ENCODE measurements around the gene EPHA4. TPM values are rescaled to one million over a fixed set of nuclear protein-coding genes. Genes with fewer than 3 reads are reported as not detected.

Gene EPHA4
- polyA plus RNA-seq, 2 donors: 4.5 to 6.0 TPM

DNA sequence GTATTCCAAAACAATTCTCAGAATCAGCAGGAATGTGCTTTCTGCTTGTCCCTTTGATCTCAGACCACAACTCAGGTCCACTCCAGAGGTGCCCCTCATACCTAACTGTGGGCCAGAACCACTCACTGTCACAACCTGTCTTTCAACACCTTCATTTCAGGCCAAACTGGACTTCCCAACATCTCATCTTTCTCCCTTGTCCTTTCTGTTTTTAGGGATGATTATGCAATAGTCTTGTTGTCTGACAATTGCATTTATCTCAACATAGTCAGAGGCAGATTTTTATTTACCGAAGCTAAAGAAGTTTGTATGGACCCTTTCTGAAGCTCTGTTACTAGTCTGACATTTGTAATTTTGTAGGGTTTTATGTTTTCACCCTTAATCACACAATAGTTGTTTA lies 95.9 kb downstream of the EPHA4 start:
- H3K9me3 ChIP-seq (ENCODE audit: control insufficient read depth in 2 of 2, insufficient read depth in 1 of 2, low read depth in 1 of 2, low read length in 1 of 2): no peaks in the 10 kb centered on the region

DNA sequence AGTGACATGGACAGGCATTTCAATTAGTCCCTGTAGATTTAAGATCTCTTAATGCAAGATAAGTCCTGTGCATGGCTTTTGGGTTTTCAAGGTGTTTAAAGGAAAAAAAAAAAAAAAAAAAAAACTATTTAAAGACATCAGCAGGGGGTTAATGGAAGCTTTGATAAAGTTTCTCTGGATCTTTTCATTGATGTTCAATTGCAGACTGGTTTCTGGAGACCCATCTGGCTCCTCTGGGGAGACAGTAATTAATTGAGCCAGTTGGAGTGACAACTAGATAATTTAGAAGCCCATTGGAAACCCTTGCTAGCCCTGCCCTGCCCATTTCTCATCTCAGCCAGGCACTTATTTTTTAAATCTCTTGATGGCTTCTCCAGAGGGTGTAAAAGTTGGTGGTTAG lies 98.7 kb downstream of the EPHA4 start:
- H3K27me3 ChIP-seq (ENCODE audit: control insufficient read depth in 1 of 2, insufficient read depth in 2 of 2, low read length in 2 of 2): no peaks in the 10 kb centered on the region
- H3K4me3 ChIP-seq (ENCODE audit: low read depth in 1 of 2, low read length in 2 of 2): no peak overlapping the region
- H3K27ac ChIP-seq (ENCODE audit: low read depth in 2 of 2, low read length in 1 of 2): no peak overlapping the region
- no peaks in the 10 kb centered on the region for H3K36me3 ChIP-seq (ENCODE audit: control insufficient read depth in 2 of 2, insufficient read depth in 2 of 2, low read length in 1 of 2)
- no peaks in the 10 kb centered on the region for H3K9me3 ChIP-seq (ENCODE audit: control insufficient read depth in 2 of 2, insufficient read depth in 1 of 2, low read depth in 1 of 2, low read length in 1 of 2)
- H3K4me1 ChIP-seq (ENCODE audit: control insufficient read depth in 2 of 2, insufficient read depth in 2 of 2, low read length in 1 of 2): peaks cover 0 to under 1% of the 10 kb centered on the region in 2 donors

More for the DNA sequence above, 95.9 kb downstream of the EPHA4 start:
- Histone ChIP-seq H3K27ac (ENCODE audit: low read depth in 2 of 2, low read length in 1 of 2) (no peak overlapping the region), H3K36me3 (ENCODE audit: control insufficient read depth in 2 of 2, insufficient read depth in 2 of 2, low read length in 1 of 2) (no peaks in the 10 kb centered on the region), H3K4me1 (ENCODE audit: control insufficient read depth in 2 of 2, insufficient read depth in 2 of 2, low read length in 1 of 2) (peaks cover 0 to 4% of the 10 kb centered on the region in 2 donors), H3K4me3 (ENCODE audit: low read depth in 1 of 2, low read length in 2 of 2) (no peak overlapping the region), H3K27me3 (ENCODE audit: control insufficient read depth in 1 of 2, insufficient read depth in 2 of 2, low read length in 2 of 2) (no peaks in the 10 kb centered on the region)
- 90 to 96% methylated on average over 1 of the region's 1 CpG for WGBS, 2 donors

DNA sequence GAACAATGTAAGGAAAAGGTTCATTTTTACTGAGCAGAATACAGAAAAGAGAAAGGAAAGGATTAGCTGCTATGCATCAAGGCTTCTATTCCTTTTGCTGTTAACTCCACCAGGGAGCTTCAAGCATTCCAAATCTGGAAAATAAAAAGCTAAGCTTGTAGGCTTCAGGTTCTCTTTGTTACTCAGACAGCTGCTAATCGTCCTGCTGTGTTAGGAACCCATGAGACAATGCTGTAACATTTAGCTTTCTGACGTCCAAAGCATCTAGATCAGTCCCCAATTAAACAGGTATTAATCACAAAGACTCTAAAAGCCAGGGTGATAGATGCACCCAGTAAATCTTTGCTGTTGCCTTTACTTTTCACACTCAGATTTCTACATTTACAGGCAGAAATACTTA lies 103.8 kb downstream of the EPHA4 start:
- H3K4me3 ChIP-seq (ENCODE audit: low read depth in 1 of 2, low read length in 2 of 2): no peak overlapping the region
- no peaks in the 10 kb centered on the region for H3K36me3 ChIP-seq (ENCODE audit: control insufficient read depth in 2 of 2, insufficient read depth in 2 of 2, low read length in 1 of 2)
- H3K27me3 ChIP-seq (ENCODE audit: control insufficient read depth in 1 of 2, insufficient read depth in 2 of 2, low read length in 2 of 2): no peaks in the 10 kb centered on the region
- H3K27ac ChIP-seq (ENCODE audit: low read depth in 2 of 2, low read length in 1 of 2): no peak overlapping the region
- 50 to 53% methylated on average over 2 of the region's 2 CpGs for whole genome bisulfite sequencing, 2 donors
- no peaks in the 10 kb centered on the region for H3K9me3 ChIP-seq (ENCODE audit: control insufficient read depth in 2 of 2, insufficient read depth in 1 of 2, low read depth in 1 of 2, low read length in 1 of 2)
- H3K4me1 ChIP-seq (ENCODE audit: control insufficient read depth in 2 of 2, insufficient read depth in 2 of 2, low read length in 1 of 2): no peaks in the 10 kb centered on the region

DNA sequence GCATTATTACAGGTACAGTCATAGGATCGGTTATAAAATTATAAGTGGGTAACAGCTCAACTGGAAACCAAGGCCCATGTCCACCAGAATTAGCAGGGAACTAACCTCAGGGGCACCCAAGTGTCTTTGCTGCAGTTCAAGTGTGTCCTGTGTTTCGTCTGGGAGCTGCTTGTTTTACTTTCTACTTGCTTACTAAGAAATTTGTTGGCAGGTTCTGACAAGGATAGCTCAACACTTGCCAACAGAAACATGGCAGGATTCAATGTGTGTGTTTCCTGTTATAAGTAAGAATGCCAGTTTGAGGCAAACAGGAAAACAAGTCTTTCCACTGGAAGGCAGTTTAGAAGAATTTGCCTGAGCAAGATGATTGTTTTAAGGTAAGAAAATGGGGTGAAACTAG lies 104.5 kb downstream of the EPHA4 start:
- H3K27me3 ChIP-seq (ENCODE audit: control insufficient read depth in 1 of 2, insufficient read depth in 2 of 2, low read length in 2 of 2): no peaks in the 10 kb centered on the region
- no peak overlapping the region for H3K4me3 ChIP-seq (ENCODE audit: low read depth in 1 of 2, low read length in 2 of 2)
- WGBS, 2 donors: 36 to 40% methylated on average over 2 of the region's 2 CpGs
- H3K9me3 ChIP-seq (ENCODE audit: control insufficient read depth in 2 of 2, insufficient read depth in 1 of 2, low read depth in 1 of 2, low read length in 1 of 2): no peaks in the 10 kb centered on the region
- H3K4me1 ChIP-seq (ENCODE audit: control insufficient read depth in 2 of 2, insufficient read depth in 2 of 2, low read length in 1 of 2): no peaks in the 10 kb centered on the region
- H3K36me3 ChIP-seq (ENCODE audit: control insufficient read depth in 2 of 2, insufficient read depth in 2 of 2, low read length in 1 of 2): no peaks in the 10 kb centered on the region
- no peak overlapping the region for H3K27ac ChIP-seq (ENCODE audit: low read depth in 2 of 2, low read length in 1 of 2)

DNA sequence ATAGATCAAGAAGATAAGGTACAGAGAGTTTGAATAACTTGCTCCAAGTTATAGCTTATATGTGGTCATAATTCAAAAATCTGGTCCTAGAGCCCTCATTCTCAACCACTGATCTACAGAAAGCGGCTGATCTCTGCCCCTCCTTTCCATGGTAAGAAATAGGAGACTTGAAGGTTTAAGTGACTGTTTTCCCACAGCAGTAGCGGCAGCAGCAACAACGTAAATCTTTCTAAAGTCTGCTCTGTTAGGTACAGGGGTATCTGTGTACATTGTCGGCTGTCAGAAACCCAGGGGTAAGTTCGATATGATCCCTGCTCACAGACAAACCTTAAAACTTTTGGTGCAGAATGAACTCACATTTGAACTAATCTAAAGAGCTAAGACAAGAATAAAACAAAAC lies 105.4 kb downstream of the EPHA4 start:
- Histone ChIP-seq H3K9me3 (ENCODE audit: control insufficient read depth in 2 of 2, insufficient read depth in 1 of 2, low read depth in 1 of 2, low read length in 1 of 2) (no peaks in the 10 kb centered on the region), H3K27me3 (ENCODE audit: control insufficient read depth in 1 of 2, insufficient read depth in 2 of 2, low read length in 2 of 2) (no peaks in the 10 kb centered on the region), H3K4me3 (ENCODE audit: low read depth in 1 of 2, low read length in 2 of 2) (no peak overlapping the region), H3K36me3 (ENCODE audit: control insufficient read depth in 2 of 2, insufficient read depth in 2 of 2, low read length in 1 of 2) (no peaks in the 10 kb centered on the region), H3K4me1 (ENCODE audit: control insufficient read depth in 2 of 2, insufficient read depth in 2 of 2, low read length in 1 of 2) (no peaks in the 10 kb centered on the region), H3K27ac (ENCODE audit: low read depth in 2 of 2, low read length in 1 of 2) (no peak overlapping the region)
- WGBS, 2 donors: 94 to 95% methylated on average over 5 of the region's 5 CpGs

DNA sequence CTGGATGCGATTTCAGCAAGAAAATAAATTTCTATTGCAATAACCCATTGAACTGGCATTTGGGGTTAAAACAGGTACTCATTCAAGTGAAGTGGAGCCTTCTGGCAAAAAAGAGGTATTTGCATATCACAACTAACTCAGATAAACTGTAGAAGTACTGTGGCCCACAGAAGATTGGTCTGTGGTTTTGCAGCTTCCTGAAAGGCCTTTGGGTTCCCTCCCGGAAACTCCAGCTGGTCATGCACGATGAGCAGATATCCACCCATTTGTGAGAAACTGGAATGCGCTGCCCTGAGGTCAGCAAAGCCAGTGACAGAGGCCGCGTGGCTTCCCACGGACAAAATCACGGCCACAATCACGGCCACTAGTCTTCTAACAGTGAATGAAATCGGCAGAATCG lies 106.3 kb downstream of the EPHA4 start:
- Histone ChIP-seq H3K9me3 (ENCODE audit: control insufficient read depth in 2 of 2, insufficient read depth in 1 of 2, low read depth in 1 of 2, low read length in 1 of 2) (no peaks in the 10 kb centered on the region), H3K27me3 (ENCODE audit: control insufficient read depth in 1 of 2, insufficient read depth in 2 of 2, low read length in 2 of 2) (no peaks in the 10 kb centered on the region), H3K36me3 (ENCODE audit: control insufficient read depth in 2 of 2, insufficient read depth in 2 of 2, low read length in 1 of 2) (no peaks in the 10 kb centered on the region), H3K27ac (ENCODE audit: low read depth in 2 of 2, low read length in 1 of 2) (no peak overlapping the region), H3K4me3 (ENCODE audit: low read depth in 1 of 2, low read length in 2 of 2) (no peak overlapping the region), H3K4me1 (ENCODE audit: control insufficient read depth in 2 of 2, insufficient read depth in 2 of 2, low read length in 1 of 2) (no peaks in the 10 kb centered on the region)
- WGBS, 2 donors: 83 to 85% methylated on average over 11 of the region's 11 CpGs

DNA sequence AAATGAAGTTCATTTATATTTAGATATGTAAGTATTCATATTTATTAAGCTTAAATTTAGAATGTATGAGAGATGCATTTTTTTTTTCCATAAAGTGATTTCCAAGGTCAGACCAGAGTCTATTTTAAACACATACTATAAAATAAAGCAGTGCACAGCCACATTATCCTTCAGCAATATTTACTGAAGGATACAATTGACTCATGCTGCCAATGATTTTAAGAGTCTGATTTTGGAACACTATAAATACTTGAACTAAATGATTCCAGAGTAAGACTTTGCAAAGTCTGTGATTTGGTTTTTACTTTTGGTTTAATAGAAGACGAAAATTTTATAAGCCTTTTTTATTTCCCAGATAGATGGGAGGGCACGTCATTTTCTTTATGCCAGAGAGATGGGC lies 107.1 kb downstream of the EPHA4 start:
- Histone ChIP-seq H3K27ac (ENCODE audit: low read depth in 2 of 2, low read length in 1 of 2) (no peak overlapping the region), H3K9me3 (ENCODE audit: control insufficient read depth in 2 of 2, insufficient read depth in 1 of 2, low read depth in 1 of 2, low read length in 1 of 2) (no peaks in the 10 kb centered on the region), H3K36me3 (ENCODE audit: control insufficient read depth in 2 of 2, insufficient read depth in 2 of 2, low read length in 1 of 2) (no peaks in the 10 kb centered on the region), H3K27me3 (ENCODE audit: control insufficient read depth in 1 of 2, insufficient read depth in 2 of 2, low read length in 2 of 2) (no peaks in the 10 kb centered on the region), H3K4me1 (ENCODE audit: control insufficient read depth in 2 of 2, insufficient read depth in 2 of 2, low read length in 1 of 2) (no peaks in the 10 kb centered on the region), H3K4me3 (ENCODE audit: low read depth in 1 of 2, low read length in 2 of 2) (no peak overlapping the region)
- 85 to 92% methylated on average over 2 of the region's 2 CpGs for WGBS, 2 donors

DNA sequence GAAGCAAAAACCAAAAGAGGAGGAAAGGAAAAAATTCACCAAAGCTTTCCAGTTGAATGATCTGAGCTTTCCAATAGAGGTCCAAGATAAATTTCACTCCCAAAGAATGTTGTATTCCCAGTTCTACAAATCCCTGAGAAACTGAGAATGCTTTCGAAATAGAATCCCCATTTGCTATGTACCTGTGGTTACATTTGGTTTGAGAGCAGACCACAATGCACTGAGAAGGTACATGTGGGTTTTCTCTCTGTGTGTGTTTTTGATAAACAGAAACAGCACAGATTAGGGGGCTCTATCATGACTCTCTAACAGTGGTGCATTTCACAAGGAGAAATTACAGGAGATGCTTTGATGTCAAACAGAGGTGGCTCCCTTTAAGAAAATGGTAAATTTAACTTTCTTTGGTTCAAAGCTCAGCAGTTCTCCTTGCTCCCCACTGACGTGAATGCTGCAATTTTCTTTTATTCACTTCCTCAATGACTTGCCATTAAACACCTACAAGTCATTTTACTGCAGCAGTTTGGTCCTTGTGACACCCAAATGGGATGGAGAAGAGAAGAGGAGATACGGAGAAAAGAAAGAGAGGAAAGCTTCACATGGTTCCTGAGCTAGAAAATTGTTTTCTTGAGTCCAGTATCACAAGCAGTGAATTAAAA lies 108.7 kb downstream of the EPHA4 start:
- no peaks in the 10 kb centered on the region for H3K36me3 ChIP-seq (ENCODE audit: control insufficient read depth in 2 of 2, insufficient read depth in 2 of 2, low read length in 1 of 2)
- H3K9me3 ChIP-seq (ENCODE audit: control insufficient read depth in 2 of 2, insufficient read depth in 1 of 2, low read depth in 1 of 2, low read length in 1 of 2): no peaks in the 10 kb centered on the region
- no peak overlapping the region for H3K4me3 ChIP-seq (ENCODE audit: low read depth in 1 of 2, low read length in 2 of 2)
- H3K27me3 ChIP-seq (ENCODE audit: control insufficient read depth in 1 of 2, insufficient read depth in 2 of 2, low read length in 2 of 2): no peaks in the 10 kb centered on the region
- H3K27ac ChIP-seq (ENCODE audit: low read depth in 2 of 2, low read length in 1 of 2): no peak overlapping the region
- H3K4me1 ChIP-seq (ENCODE audit: control insufficient read depth in 2 of 2, insufficient read depth in 2 of 2, low read length in 1 of 2): no peaks in the 10 kb centered on the region
- WGBS, 2 donors: 74% methylated on average over 3 of the region's 3 CpGs

DNA sequence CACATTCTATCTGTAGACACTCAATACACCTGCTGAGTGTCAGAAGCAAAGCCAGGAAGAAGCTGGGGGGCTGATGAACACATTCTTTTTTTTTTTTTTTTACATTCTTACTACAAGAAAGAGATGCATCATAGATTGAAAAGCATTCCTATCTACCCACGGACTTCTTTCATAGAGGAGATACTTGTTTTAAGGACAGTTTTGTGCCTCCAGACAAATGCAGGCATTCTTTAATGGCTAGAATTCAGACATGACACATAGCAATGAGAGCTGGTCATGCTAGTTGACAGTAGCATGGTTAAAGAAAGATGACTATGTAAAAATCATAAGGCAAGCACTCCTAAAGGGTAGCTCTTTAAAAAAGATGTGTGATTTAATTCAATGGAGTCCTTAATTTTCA lies 110.2 kb downstream of the EPHA4 start:
- H3K9me3 ChIP-seq (ENCODE audit: control insufficient read depth in 2 of 2, insufficient read depth in 1 of 2, low read depth in 1 of 2, low read length in 1 of 2): no peaks in the 10 kb centered on the region
- no peaks in the 10 kb centered on the region for H3K36me3 ChIP-seq (ENCODE audit: control insufficient read depth in 2 of 2, insufficient read depth in 2 of 2, low read length in 1 of 2)
- 81 to 86% methylated on average over 1 of the region's 1 CpG for WGBS, 2 donors
- H3K27ac ChIP-seq (ENCODE audit: low read depth in 2 of 2, low read length in 1 of 2): no peak overlapping the region
- H3K4me1 ChIP-seq (ENCODE audit: control insufficient read depth in 2 of 2, insufficient read depth in 2 of 2, low read length in 1 of 2): no peaks in the 10 kb centered on the region
- H3K4me3 ChIP-seq (ENCODE audit: low read depth in 1 of 2, low read length in 2 of 2): no peak overlapping the region
- no peaks in the 10 kb centered on the region for H3K27me3 ChIP-seq (ENCODE audit: control insufficient read depth in 1 of 2, insufficient read depth in 2 of 2, low read length in 2 of 2)

DNA sequence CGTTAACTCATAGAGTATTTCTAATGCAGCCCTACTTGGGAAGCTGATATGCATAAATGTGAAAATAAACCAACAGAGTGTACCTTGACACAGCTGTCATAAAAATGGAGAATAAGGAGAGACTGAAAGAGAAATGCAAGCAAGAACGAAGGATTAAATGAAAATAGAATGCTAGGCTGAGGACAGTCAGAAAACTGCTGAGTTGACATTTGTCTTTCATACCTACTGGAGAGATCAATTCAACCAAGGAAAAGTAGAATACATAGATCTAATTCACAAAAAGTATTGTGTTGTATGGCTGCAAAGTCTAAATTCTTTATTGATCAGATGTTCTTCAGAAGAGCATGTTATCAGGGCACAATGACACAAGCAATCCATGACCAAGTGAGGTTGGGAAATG lies 112.0 kb downstream of the EPHA4 start:
- no peak overlapping the region for H3K27ac ChIP-seq (ENCODE audit: low read depth in 2 of 2, low read length in 1 of 2)
- no peaks in the 10 kb centered on the region for H3K9me3 ChIP-seq (ENCODE audit: control insufficient read depth in 2 of 2, insufficient read depth in 1 of 2, low read depth in 1 of 2, low read length in 1 of 2)
- H3K4me1 ChIP-seq (ENCODE audit: control insufficient read depth in 2 of 2, insufficient read depth in 2 of 2, low read length in 1 of 2): no peaks in the 10 kb centered on the region
- no peaks in the 10 kb centered on the region for H3K27me3 ChIP-seq (ENCODE audit: control insufficient read depth in 1 of 2, insufficient read depth in 2 of 2, low read length in 2 of 2)
- 87 to 96% methylated on average over 2 of the region's 2 CpGs for WGBS, 2 donors
- H3K36me3 ChIP-seq (ENCODE audit: control insufficient read depth in 2 of 2, insufficient read depth in 2 of 2, low read length in 1 of 2): peaks cover 0 to 3% of the 10 kb centered on the region in 2 donors
- no peak overlapping the region for H3K4me3 ChIP-seq (ENCODE audit: low read depth in 1 of 2, low read length in 2 of 2)
